Body of pancreas (tissue), 4 donors: ENCODE data around the gene RAP2B.

Experiments used
- POLR2A ChIP-seq, 3 donors: fragments of 450-650 bp; IDR thresholded peaks; one replicate each; pipeline ENCODE4 v1.6.1; 2016; ENCODE audit warnings: antibody characterized with exemption in 3 of 3, mild to moderate bottlenecking in 2 of 3
- TF ChIP-seq, protein P1 (sequence below), 7 experiments: fragments of 450-650 bp in 4 of 7; fragments of 200-600 bp in 3 of 7; sonication (generic) in 3 of 7; IDR thresholded peaks; one replicate each; pipeline ENCODE4 v1.5.1; 2016 to 2019; ENCODE audit warnings: antibody characterized with exemption in 7 of 7

DNA sequence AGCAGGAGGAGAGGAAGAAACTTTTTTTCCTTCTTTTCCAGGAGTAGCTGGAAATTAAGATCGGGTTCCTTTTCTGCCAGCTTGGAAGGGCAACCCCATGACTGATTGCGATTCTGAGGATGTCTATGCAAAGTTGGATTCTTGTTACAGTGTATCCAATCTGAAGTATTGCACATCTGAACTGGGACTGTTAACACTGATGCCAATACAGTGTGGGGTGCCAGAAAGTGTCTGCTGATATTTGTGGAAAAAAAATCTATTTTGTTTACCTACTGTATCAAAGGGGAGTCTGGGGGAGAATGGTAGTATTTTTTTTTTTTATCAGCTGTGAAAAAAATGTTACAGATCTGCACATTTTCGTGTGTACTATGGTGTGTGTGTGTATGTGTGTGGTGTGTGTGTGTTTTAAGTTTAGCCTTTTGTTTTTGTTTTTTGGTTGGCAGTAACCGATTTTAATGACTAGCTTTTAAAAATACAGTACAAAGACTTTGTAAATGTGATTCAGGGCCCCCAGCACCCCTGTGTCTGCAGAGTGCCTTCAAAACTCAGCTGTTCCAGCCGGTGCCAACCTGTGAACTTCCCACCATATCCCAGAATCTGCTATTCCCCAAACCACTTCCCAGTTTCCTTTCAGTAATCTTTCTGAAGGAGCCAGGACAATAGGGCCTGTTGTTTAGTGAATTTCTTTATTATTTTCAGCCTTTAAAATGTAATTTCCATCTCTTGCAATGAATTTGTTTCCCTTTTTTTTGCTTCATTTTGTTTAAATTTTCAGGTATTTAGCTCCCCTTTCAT, 1.9 kb downstream of the RAP2B start:
- TF ChIP-seq, protein P1, sequence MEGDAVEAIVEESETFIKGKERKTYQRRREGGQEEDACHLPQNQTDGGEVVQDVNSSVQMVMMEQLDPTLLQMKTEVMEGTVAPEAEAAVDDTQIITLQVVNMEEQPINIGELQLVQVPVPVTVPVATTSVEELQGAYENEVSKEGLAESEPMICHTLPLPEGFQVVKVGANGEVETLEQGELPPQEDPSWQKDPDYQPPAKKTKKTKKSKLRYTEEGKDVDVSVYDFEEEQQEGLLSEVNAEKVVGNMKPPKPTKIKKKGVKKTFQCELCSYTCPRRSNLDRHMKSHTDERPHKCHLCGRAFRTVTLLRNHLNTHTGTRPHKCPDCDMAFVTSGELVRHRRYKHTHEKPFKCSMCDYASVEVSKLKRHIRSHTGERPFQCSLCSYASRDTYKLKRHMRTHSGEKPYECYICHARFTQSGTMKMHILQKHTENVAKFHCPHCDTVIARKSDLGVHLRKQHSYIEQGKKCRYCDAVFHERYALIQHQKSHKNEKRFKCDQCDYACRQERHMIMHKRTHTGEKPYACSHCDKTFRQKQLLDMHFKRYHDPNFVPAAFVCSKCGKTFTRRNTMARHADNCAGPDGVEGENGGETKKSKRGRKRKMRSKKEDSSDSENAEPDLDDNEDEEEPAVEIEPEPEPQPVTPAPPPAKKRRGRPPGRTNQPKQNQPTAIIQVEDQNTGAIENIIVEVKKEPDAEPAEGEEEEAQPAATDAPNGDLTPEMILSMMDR (IDR thresholded peaks at IDR 0.05), result no peak
- no peak for TF ChIP-seq POLR2A (IDR thresholded peaks at IDR 0.05)
